ENCODE data around the gene HOXA3. TPM values are rescaled to one million over a fixed set of nuclear protein-coding genes. Genes with fewer than 3 reads are reported as not detected.

HOXA3 gene
- total RNA-seq, 1 experiment from 2014 or later: 3.3 TPM

DNA sequence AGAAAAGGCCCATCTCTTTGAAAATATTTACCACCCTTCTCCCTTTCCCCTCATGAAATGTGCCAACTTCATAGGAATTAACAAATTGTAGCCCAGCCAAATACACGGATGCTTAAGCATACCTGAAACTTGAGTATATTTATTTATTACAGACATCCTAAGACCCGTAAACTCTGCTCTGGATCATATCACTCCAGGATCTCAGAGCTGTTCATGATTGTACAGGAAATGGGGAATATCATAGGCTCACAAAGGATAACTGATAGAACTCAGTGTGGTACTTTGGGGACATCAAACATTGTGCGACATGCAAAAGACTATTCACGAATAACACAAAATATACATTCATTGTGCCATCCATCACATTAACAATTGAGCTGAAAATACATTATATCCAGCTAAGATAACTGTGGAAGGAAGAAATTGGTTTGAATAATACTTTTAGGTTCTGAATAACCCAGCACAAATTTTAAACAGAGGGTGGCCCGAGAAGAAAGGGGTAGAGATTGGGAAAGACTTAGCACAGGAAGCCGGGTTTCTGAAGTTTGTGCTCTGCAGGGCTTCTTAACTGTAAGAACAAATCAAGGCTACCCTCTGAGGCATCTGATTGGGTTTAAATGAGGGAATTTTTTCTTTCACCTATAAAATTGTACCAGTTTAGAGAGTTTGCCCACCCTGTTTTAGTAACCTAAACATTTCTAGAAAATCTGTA, 59.0 kb downstream of the HOXA3 start:
- in situ Hi-C loops (cut with HindIII; ENCODE audit: low pct_unique_long_range_greater_than_20kb, low sequenced_read_pairs): no loop called here
- DNase-seq (ENCODE audit: low read depth): no peak

GRCh38 chr7:27092819-27093110, 59.6 kb downstream of the HOXA3 start:
- in situ Hi-C loops (cut with HindIII; ENCODE audit: low pct_unique_long_range_greater_than_20kb, low sequenced_read_pairs): no loop called here
- DNase-seq (ENCODE audit: low read depth): no peak

DNA sequence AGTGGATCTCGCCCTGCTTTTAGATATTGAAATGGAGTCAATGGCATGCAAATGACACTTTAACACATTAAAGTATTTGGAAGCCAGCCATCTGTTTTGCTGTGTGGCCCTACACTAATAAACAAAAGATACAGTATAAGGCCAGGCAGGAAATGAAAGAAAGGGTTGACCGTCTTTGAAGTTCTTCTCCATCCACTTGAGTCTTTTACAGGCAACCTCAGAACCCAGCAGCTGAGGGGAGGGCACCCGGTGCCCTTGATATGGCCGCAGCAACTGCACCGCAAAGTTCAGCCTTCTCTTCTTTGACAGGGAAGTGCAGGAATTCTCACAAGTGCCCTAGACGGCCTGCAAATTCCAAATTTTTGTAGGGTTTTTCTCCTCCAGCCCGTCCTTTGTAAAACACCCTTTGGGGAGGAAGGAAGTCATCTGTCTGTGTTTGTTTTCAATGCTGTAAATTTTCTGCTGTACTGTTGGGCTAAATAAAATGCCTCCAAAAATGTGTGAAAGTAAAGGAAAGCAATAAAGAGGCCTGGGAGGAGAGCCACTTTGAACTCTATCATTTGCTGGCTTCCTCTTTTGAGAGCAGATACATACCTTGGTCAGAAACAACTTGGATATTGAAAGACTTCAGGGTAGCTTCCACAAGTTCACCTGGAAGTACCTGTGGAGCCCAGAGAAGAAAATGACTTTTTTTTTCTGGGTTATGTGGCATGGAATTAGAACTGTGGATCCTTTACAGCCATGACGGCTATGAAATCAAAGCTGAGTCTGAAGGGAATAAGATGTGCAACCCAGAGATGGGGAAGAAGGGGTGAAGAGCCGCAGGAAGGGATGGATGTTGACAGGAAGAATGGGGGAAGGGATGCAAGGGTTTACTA, 60.2 kb downstream of the HOXA3 start:
- DNase-seq (ENCODE audit: low read depth): no peak
- in situ Hi-C loops (cut with HindIII; ENCODE audit: low pct_unique_long_range_greater_than_20kb, low sequenced_read_pairs): no loop called here

DNA sequence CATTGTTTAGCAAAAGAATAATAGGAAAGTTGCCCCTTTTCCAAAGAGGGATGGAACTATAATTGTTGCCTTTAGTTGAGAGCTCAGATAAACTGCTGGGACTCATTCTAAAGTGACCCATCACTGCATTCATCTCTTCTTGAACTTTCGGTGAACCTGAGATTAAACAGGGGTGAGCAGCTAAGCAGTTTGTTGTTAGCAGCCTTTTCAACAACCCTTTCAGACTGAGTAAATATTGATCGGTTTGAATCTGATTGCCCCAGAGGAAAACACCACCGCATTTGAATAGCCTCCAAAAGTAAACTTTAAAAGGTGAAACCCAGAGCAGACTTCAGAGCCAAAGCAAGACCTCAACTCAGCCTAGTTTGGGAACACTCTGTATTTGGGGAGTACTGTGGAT, 61.3 kb downstream of the HOXA3 start:
- DNase-seq (ENCODE audit: low read depth): no peak
- in situ Hi-C loops (cut with HindIII; ENCODE audit: low pct_unique_long_range_greater_than_20kb, low sequenced_read_pairs): no loop called here

GRCh38 chr7:27088002-27088922, 64.1 kb downstream of the HOXA3 start:
- in situ Hi-C loops (cut with HindIII; ENCODE audit: low pct_unique_long_range_greater_than_20kb, low sequenced_read_pairs): no loop called here

GRCh38 chr7:27083646-27084045, 68.7 kb downstream of the HOXA3 start:
- in situ Hi-C loops (cut with HindIII; ENCODE audit: low pct_unique_long_range_greater_than_20kb, low sequenced_read_pairs): no loop called here
- no peak for DNase-seq (ENCODE audit: low read depth)

More at GRCh38 chr7:27088002-27088922, 64.1 kb downstream of the HOXA3 start:
- DNase-seq (ENCODE audit: low read depth): no peak

DNA sequence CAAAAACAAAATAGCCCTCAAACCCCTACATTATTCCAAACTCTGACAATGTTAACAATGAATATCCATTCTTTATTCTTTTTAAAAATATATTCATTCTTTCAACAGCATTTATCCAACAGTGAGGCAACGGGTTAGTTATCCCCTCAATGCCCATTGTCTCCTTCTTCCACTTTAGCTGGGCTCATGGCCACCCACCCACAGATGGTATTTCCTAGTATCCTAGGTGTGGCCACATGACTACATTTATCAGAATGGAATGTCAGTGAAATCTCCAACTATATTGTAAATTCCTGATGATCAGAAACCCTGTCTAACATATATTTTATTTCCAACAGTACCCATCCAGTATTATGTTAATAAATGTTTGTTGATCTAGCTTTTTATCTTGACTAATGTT, 70.2 kb downstream of the HOXA3 start:
- no peak for DNase-seq (ENCODE audit: low read depth)
- in situ Hi-C loops (cut with HindIII; ENCODE audit: low pct_unique_long_range_greater_than_20kb, low sequenced_read_pairs): no loop called here

GRCh38 chr7:27080844-27081436, 71.4 kb downstream of the HOXA3 start:
- in situ Hi-C loops (cut with HindIII; ENCODE audit: low pct_unique_long_range_greater_than_20kb, low sequenced_read_pairs): no loop called here
- DNase-seq (ENCODE audit: low read depth): no peak

- in situ Hi-C loops (cut with HindIII; ENCODE audit: low pct_unique_long_range_greater_than_20kb, low sequenced_read_pairs): no loop called here
- DNase-seq (ENCODE audit: low read depth): no peak
Measured at GRCh38 chr7:27079234-27079975, 73.0 kb downstream of the HOXA3 start.

DNA sequence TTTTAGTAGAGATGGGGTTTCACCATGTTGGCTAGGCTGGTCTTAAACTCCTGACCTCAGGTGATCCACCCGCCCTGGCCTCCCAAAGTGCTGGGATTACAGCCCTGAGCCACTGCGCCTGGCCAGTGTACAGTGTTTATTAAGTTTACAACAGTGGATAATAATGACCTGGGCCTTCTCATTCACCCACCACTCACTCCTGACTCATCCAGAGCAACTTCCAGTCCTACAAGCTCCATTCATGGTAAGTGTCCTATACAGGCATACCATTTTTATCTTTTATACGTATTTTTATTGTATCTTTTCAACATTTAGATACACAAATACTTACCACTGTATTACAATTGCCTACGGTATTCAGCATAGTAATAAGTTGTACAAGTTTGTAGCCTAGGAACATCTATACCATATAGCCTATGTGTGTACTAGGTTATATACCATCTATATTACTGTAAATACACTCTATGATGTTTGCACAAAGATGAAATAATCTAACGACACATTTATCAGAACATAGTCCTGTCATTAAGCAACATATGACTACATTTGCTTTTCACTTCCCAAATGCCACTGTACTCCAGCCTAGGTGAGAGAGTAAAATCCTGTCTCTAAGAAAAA, 73.7 kb downstream of the HOXA3 start:
- in situ Hi-C loops (cut with HindIII; ENCODE audit: low pct_unique_long_range_greater_than_20kb, low sequenced_read_pairs): no loop called here
- no peak for DNase-seq (ENCODE audit: low read depth)

DNA sequence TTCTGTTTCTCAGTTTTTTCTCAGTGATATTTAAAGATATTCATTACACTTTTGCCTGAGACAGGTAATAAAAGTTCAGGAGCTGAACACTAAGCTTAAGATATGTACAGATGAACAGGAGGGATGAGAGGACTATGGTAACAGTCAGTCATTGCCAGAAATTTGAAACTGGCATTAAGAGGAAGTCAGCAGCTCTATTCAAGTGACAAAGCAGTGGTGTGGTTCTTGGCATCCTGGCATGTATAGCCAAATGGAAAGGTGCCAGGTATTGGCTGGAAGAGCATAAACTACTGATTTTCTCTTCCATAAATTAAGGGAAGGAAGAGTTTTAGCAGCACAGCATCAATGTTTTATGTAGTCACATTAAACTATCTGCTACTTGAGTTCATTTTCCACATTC, 79.3 kb downstream of the HOXA3 start:
- no peak for DNase-seq (ENCODE audit: low read depth)
- in situ Hi-C loops (cut with HindIII; ENCODE audit: low pct_unique_long_range_greater_than_20kb, low sequenced_read_pairs): no loop called here

- DNase-seq (ENCODE audit: low read depth): no peak
- in situ Hi-C loops (cut with HindIII; ENCODE audit: low pct_unique_long_range_greater_than_20kb, low sequenced_read_pairs): no loop called here
Measured at GRCh38 chr7:27071622-27072390, 80.6 kb downstream of the HOXA3 start.

- peak; percentile 54 for DNase-seq (ENCODE audit: low read depth)
- in situ Hi-C loops (cut with HindIII; ENCODE audit: low pct_unique_long_range_greater_than_20kb, low sequenced_read_pairs): no loop called here
Measured at GRCh38 chr7:27068259-27068658, 84.1 kb downstream of the HOXA3 start.

- in situ Hi-C loops (cut with HindIII; ENCODE audit: low pct_unique_long_range_greater_than_20kb, low sequenced_read_pairs): no loop called here
- peak; percentile 83 for DNase-seq (ENCODE audit: low read depth)
Measured at GRCh38 chr7:27066148-27066547, 86.2 kb downstream of the HOXA3 start.

GRCh38 chr7:27065709-27066108, 86.7 kb downstream of the HOXA3 start:
- DNase-seq (ENCODE audit: low read depth): no peak
- in situ Hi-C loops (cut with HindIII; ENCODE audit: low pct_unique_long_range_greater_than_20kb, low sequenced_read_pairs): no loop called here

DNA sequence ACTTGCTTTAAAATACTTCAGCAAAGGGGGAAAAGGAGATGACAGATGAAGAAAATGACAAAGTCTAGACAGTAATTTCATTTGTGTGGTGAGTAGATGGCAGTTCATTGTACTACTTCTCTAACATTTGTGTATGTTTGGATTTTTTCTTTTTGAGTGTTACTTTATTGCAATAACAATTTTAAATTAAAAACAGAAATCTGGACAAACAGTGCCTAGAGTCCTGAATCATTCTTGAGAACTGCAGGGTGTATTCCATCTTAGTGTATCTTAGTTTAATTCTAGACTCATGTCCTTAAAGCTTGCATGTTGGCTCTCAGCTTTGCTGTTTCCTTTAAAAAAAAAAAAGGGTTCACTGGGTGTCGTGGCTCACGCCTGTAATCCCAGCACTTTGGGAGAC, 87.7 kb downstream of the HOXA3 start:
- in situ Hi-C loops (cut with HindIII; ENCODE audit: low pct_unique_long_range_greater_than_20kb, low sequenced_read_pairs): no loop called here
- no peak for DNase-seq (ENCODE audit: low read depth)

DNA sequence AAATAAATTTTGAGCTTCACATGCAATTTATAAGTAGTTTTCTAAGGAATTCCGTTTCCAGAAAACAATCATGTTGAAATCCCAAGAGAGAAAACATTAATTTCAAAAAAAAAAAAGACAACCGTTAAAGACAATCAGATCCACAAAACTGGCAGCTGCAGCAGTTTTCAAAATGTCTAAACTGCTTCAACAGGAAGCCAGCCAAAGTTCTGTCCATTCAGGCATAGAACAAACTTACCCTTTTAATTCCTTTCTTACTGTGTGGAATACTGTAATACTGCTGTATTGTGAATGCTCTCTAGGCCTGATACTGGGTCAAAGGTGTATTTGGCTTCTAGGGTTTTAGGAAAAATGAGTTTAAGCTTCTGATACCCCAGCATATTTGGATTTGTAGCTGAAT, 88.2 kb downstream of the HOXA3 start:
- in situ Hi-C loops (cut with HindIII; ENCODE audit: low pct_unique_long_range_greater_than_20kb, low sequenced_read_pairs): no loop called here
- DNase-seq (ENCODE audit: low read depth): peak; percentile 33

Data from Caki2 (cell line).